Adipocyte (in vitro differentiated cells): ENCODE results near the gene CRYBG1.
A peak's percentile ranks its signal among the peaks of the same experiment; 100 is the strongest.

Source experiments
- DNase-seq: peaks from one replicate; pipeline ENCODE4 v3.0.0-alpha.2; 2015; ENCODE audit warnings: low read depth
- H3K27me3 ChIP-seq: replicated peaks from 2 replicates; pipeline ENCODE4 v1.7.0; 2013; ENCODE audit warnings: mild to moderate bottlenecking, low read length, moderate library complexity; ENCODE audit not compliant: control insufficient read depth, insufficient read depth
- H3K36me3 ChIP-seq: 2 replicates; pipeline ENCODE4 v1.7.0; 2013; ENCODE audit warnings: low read length, mild to moderate bottlenecking, moderate library complexity; ENCODE audit not compliant: control insufficient read depth, insufficient read depth, severe bottlenecking
- H3K4me1 ChIP-seq: 2 replicates; pipeline ENCODE4 v1.7.0; 2013; ENCODE audit warnings: mild to moderate bottlenecking, low read length, moderate library complexity; ENCODE audit not compliant: control insufficient read depth, insufficient read depth
- H3K4me3 ChIP-seq: 2 replicates; pipeline ENCODE4 v1.7.0; 2013; ENCODE audit warnings: mild to moderate bottlenecking, low read length, moderate library complexity
- H3K9ac ChIP-seq: 2 replicates; pipeline ENCODE4 v1.7.0; 2013; ENCODE audit warnings: mild to moderate bottlenecking, low read length, moderate library complexity
- H3K9me3 ChIP-seq: 2 replicates; pipeline ENCODE4 v1.7.0; 2013; ENCODE audit warnings: mild to moderate bottlenecking, low read length, moderate library complexity; ENCODE audit not compliant: control insufficient read depth

CRYBG1 gene

GRCh38 chr6:106488494-106489370 is 128.2 kb downstream of the CRYBG1 start:
- Histone ChIP-seq H3K27me3 (no peaks in the 10 kb centered on the region), H3K9ac (no peak overlapping the region), H3K9me3 (no peaks in the 10 kb centered on the region), H3K4me1 (peaks cover 14% of the 10 kb centered on the region), H3K4me3 (no peak overlapping the region), H3K36me3 (no peaks in the 10 kb centered on the region)
- no peak for DNase-seq

GRCh38 chr6:106490030-106490429 is 129.5 kb downstream of the CRYBG1 start:
- Histone ChIP-seq H3K4me3 (no peak overlapping the region), H3K9ac (no peak overlapping the region), H3K36me3 (no peaks in the 10 kb centered on the region), H3K9me3 (no peaks in the 10 kb centered on the region), H3K4me1 (peaks cover 14% of the 10 kb centered on the region), H3K27me3 (no peaks in the 10 kb centered on the region)
- no peak for DNase-seq

GRCh38 chr6:106490436-106490835 is 129.9 kb downstream of the CRYBG1 start:
- Histone ChIP-seq H3K9ac (no peak overlapping the region), H3K4me3 (no peak overlapping the region), H3K27me3 (no peaks in the 10 kb centered on the region), H3K36me3 (no peaks in the 10 kb centered on the region), H3K4me1 (peaks cover 14% of the 10 kb centered on the region), H3K9me3 (no peaks in the 10 kb centered on the region)
- no peak for DNase-seq

- H3K4me3 ChIP-seq, result no peak overlapping the region
- DNase-seq, result no peak
These were observed 130.5 kb downstream of the CRYBG1 start for GRCh38 chr6:106490974-106491373.

GRCh38 chr6:106495014-106495413 is 134.5 kb downstream of the CRYBG1 start:
- Histone ChIP-seq H3K4me1 (peaks cover 23% of the 10 kb centered on the region), H3K27me3 (no peaks in the 10 kb centered on the region), H3K4me3 (no peak overlapping the region), H3K36me3 (no peaks in the 10 kb centered on the region), H3K9me3 (no peaks in the 10 kb centered on the region), H3K9ac (no peak overlapping the region)
- no peak for DNase-seq

More at GRCh38 chr6:106490974-106491373, 130.5 kb downstream of the CRYBG1 start:
- H3K9ac ChIP-seq, result no peak overlapping the region
- no peaks in the 10 kb centered on the region for H3K36me3 ChIP-seq
- no peaks in the 10 kb centered on the region for H3K9me3 ChIP-seq
- H3K27me3 ChIP-seq, result no peaks in the 10 kb centered on the region
- H3K4me1 ChIP-seq, result peaks cover 14% of the 10 kb centered on the region

- no peaks in the 10 kb centered on the region for H3K27me3 ChIP-seq
- H3K4me3 ChIP-seq, result no peak overlapping the region
- DNase-seq, result no peak
- no peaks in the 10 kb centered on the region for H3K36me3 ChIP-seq
- no peak overlapping the region for H3K9ac ChIP-seq
- no peaks in the 10 kb centered on the region for H3K9me3 ChIP-seq
- peaks cover 27% of the 10 kb centered on the region for H3K4me1 ChIP-seq
These were observed 136.3 kb downstream of the CRYBG1 start for GRCh38 chr6:106496823-106497222.

- Histone ChIP-seq H3K4me3 (peak overlapping the region; percentile 72), H3K9ac (peak overlapping the region; percentile 75), H3K9me3 (no peaks in the 10 kb centered on the region), H3K27me3 (no peaks in the 10 kb centered on the region), H3K36me3 (no peaks in the 10 kb centered on the region), H3K4me1 (peaks cover 35% of the 10 kb centered on the region)
- DNase-seq, result peak; percentile 78
These were observed 141.4 kb downstream of the CRYBG1 start for GRCh38 chr6:106501960-106502371.

- Histone ChIP-seq H3K9ac (peak overlapping the region; percentile 47), H3K4me1 (peaks cover 29% of the 10 kb centered on the region), H3K36me3 (no peaks in the 10 kb centered on the region), H3K9me3 (no peaks in the 10 kb centered on the region), H3K4me3 (peak overlapping the region; percentile 72), H3K27me3 (no peaks in the 10 kb centered on the region)
- peak; percentile 15 for DNase-seq
These were observed 142.0 kb downstream of the CRYBG1 start for GRCh38 chr6:106502559-106502958.

- no peaks in the 10 kb centered on the region for H3K27me3 ChIP-seq
- DNase-seq, result no peak
These were observed 147.8 kb downstream of the CRYBG1 start for GRCh38 chr6:106508277-106508676.

GRCh38 chr6:106508834-106509233 is 148.3 kb downstream of the CRYBG1 start:
- peak; percentile 57 for DNase-seq
- Histone ChIP-seq H3K27me3 (no peaks in the 10 kb centered on the region), H3K4me1 (peaks cover 32% of the 10 kb centered on the region), H3K9ac (no peak overlapping the region), H3K4me3 (no peak overlapping the region), H3K9me3 (no peaks in the 10 kb centered on the region), H3K36me3 (no peaks in the 10 kb centered on the region)

More at GRCh38 chr6:106508277-106508676, 147.8 kb downstream of the CRYBG1 start:
- H3K36me3 ChIP-seq, result no peaks in the 10 kb centered on the region
- peaks cover 26% of the 10 kb centered on the region for H3K4me1 ChIP-seq
- H3K4me3 ChIP-seq, result no peak overlapping the region
- no peaks in the 10 kb centered on the region for H3K9me3 ChIP-seq
- no peak overlapping the region for H3K9ac ChIP-seq

- no peak for DNase-seq
- H3K4me1 ChIP-seq, result peaks cover 39% of the 10 kb centered on the region
- peak overlapping the region; percentile 88 for H3K4me3 ChIP-seq
- H3K27me3 ChIP-seq, result no peaks in the 10 kb centered on the region
- no peaks in the 10 kb centered on the region for H3K9me3 ChIP-seq
- no peaks in the 10 kb centered on the region for H3K36me3 ChIP-seq
- no peak overlapping the region for H3K9ac ChIP-seq
These were observed 149.0 kb downstream of the CRYBG1 start for GRCh38 chr6:106509420-106510089.
